HuH-7 (cell line): Measurements from ENCODE around the gene RAD18.
A peak's percentile ranks its signal among the peaks of the same experiment; 100 is the strongest.

ENCODE experiments used
- DNase-seq: peaks from one replicate; pipeline ENCODE4 v3.0.0; 2011; ENCODE audit warnings: low spot score

RAD18 gene, protein sequence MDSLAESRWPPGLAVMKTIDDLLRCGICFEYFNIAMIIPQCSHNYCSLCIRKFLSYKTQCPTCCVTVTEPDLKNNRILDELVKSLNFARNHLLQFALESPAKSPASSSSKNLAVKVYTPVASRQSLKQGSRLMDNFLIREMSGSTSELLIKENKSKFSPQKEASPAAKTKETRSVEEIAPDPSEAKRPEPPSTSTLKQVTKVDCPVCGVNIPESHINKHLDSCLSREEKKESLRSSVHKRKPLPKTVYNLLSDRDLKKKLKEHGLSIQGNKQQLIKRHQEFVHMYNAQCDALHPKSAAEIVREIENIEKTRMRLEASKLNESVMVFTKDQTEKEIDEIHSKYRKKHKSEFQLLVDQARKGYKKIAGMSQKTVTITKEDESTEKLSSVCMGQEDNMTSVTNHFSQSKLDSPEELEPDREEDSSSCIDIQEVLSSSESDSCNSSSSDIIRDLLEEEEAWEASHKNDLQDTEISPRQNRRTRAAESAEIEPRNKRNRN

GRCh38 chr3:8963137-8963853 lies at the start of gene RAD18:
Gene RAD18 (minus strand): TSS chr3:8963472. CDS start chr3:8963385, 87 bp downstream.
- peak; percentile 85 for DNase-seq

GRCh38 chr3:9012521-9012920 lies 49.2 kb upstream of the RAD18 start:
- no peak for DNase-seq

DNA sequence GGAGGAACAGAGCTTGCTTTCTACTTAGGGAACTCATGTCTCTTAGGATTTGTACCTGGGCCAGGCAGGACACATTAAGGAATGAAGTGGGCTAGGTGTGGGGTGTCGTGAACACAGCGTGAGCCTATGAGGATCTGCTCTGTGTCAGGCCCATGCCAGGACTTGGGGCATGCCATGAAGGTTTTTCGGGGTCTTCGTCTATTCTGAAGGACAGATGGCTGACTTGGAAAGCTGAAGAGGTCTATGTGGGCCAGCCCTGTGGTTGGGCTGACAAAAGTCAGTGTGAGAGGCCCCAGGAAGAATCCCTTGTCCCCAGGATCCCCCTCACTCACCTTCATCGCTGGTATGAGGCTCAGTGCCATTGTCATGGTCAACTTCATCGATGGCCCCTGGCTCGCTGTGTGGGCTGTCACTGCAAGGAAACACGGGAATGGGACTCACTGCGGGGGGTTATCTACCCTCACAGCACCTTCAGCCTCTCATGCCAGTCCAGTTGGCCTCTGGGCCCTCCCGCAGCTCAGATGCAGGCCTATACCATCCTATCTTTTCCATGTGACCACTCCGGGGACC lies 46.8 kb upstream of the RAD18 start:
- DNase-seq: no peak

DNA sequence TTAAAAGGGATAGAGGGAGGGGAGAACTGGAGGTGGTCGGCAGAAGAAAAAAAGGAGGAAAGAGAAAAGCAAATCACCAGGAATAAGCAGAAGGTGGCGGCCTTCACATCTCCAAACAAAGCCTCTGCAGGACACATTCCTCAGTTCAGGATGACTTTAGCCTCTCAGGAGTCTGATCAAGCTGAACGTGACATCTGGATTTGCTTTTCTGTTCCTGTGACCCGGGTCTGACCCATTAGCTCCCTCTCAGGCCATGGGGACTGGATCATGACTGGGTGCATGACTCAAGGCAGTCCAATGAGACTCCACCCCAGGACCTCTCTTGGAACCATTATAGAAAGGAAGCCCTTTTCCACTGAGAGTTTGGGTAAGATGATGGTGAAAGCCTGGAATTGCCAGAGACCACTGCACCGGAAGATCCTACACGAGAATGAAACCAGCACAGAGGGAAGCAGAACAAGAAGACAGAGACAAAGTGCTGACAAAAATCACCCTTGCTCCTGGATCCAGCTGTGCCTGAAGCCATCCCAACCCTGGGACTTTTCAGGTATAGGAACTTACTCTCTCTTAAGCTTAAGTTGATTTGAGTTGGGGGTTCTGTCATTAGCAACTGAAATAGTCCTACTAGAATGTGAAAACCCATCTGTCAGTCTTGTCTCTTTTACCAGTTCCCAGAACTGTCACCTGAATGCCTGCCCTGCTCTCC lies 45.4 kb upstream of the RAD18 start:
- no peak for DNase-seq

DNA sequence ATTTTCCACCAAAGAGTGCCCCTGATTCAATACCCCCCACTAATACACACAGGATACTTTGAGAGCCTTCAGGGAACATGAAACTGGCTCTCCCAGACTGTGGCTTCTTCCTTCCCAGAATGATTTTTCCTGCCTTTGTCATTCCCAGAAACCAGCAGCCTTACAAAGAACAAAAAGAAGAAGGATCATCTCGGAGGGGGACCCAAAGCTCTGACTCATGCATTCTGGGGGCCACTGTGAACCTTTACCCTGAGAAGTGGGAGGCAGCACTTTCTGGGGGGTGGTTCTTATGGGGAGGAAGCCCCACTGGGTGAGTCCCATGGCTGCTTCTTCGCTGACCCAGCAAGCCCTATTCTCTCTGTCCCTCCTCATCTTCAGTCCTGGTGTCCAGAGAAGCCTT lies 44.7 kb upstream of the RAD18 start:
- DNase-seq: no peak

DNA sequence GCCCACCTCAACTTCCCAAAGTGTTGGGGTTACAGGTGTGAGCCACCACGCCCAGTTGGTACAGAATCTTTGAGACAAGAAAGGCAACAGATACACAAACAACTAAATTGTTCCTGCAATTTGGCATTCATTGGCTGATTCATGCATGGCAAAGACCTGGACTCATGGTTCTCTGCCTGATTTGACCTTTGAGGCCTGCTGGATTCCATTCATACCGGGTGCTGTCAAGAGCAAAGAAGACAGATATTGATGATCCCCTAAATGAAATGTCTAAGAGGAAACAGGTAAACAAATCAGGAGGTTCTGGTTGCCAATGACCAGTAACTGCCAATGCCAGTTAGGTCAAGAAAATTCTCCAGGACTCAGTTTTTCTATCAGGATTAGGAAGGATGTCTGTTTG lies 43.9 kb upstream of the RAD18 start:
- no peak for DNase-seq

- no peak for DNase-seq
Observed at GRCh38 chr3:9000041-9000440, 36.8 kb upstream of the RAD18 start.

GRCh38 chr3:8997151-8997550 lies 33.9 kb upstream of the RAD18 start:
- no peak for DNase-seq

DNA sequence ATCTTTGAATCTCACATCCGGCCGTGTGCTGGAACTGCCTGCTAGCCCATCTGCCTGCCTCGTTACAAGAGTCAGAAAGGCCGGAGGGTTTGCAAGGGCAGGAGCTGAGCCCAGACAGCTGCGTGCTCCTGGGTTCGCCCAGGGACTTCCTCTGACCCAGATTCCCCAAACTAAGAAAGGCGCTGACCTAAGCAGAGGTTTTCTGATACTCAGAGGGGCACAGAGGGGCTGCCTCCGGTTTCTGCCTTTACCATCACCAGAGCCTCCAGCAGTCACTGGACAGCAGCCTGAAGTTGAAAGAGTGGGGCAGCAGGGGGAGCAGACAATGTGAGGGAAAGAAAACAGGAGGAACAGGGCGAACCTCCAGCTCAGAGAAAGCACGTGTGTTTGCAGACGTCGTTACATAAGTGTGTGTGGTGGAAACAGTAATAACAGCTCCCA lies 33.4 kb upstream of the RAD18 start:
- DNase-seq: no peak

DNA sequence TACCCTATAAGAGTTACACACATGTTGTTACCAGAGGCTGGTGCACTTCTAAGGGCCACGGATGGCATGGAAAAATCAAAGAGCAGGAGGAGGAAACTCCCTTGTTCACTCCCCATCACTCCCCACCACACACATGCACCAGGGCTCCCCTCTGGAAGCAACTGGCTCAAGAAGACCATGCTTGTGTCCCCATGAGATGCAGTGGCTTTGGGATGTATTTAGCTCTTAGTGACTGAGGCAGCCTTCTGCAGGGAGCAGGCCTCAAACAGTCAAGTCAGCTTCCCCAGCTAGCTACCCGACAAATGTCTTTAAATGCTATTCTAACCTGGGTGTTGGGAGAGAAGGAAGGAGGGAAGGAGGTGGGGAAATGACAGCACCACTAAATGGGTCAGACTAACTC lies 32.9 kb upstream of the RAD18 start:
- DNase-seq: no peak

DNA sequence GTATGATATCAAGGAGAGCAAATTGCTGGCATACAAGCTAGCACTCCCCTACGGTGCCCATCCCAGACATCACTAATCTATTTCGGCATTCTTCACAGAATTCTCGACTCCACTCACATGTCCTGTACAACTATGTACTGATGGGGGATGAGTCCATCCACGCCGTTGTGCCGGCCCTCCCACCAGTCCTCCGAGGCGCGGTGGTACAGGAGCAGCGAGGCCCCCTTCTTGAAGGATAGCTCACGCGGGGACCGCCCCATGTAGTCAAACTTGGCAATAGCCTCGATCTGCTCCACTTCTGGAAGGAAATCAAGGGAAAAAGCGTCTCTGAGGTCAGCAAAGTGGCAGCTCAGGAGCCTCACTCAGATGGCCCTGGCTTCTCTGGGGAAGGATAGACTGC lies 31.0 kb upstream of the RAD18 start:
- DNase-seq: no peak

GRCh38 chr3:8993331-8993730 lies 30.1 kb upstream of the RAD18 start:
- no peak for DNase-seq

DNA sequence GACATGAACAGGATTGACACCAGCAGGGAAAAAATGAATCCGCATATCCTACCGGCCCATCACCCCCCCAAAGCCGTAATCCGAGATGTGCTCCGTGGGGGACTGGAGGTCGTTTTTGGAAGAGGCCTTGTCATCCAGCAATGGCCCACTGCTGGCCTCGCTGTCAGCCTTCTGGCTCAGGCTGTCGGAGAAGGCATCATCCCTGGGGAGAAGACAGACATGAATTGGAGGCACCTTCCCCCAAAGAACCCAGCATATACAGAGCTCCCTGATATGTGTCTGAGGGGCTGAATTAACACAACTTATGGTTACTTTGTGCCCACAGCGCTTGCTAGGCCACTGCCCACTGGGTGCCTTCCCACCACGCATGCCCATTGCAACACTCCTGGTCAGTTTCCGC lies 29.6 kb upstream of the RAD18 start:
- DNase-seq: no peak

GRCh38 chr3:8992199-8992598 lies 28.9 kb upstream of the RAD18 start:
- DNase-seq: no peak

DNA sequence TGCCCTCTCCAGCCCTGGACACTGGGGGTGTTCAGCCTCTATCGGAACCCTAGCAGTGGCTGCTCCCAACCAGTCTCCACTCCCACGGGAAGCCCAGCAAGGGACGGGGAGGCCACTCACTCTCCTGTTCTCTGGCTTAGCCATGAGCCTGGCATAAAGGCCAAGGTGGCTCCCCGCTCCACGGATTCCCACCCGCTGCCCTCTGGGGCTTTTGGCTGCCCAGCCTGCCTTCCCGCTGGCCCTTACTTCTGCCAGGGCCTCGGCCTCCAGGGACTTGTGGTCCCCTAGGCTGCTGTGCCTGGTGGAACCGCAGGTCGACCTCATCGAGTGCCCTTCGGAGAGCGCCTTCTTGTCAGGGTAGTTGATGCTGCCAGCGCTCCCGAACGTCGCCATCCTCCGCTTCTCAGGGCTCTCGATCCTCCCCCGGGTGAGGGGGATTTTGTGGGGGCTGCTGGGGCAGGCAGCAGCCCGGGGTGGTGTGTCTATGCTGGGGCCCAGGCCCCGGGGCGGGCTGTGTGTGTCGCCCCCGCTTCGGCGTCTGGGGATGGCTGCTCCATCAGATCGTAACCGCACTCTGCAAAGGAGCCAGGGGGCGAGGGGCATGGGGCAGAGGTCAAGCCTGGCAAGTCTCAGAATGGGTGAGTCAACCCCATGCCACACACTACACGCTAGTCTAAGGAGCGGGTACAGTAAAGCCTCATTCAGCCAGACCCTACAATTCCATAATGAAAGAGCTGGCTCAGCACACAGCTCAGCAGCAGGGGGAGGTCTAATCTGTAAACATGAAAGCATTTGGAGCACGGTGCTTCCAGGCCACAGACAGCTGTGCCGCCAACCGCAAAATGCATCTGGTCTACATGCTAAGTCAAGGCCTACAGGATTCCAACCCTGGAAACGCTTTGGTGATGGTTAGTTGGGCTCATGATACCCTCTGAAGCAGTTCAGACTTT lies 27.3 kb upstream of the RAD18 start:
- no peak for DNase-seq

- DNase-seq: no peak
Observed at GRCh38 chr3:8988791-8989558, 25.7 kb upstream of the RAD18 start.

DNA sequence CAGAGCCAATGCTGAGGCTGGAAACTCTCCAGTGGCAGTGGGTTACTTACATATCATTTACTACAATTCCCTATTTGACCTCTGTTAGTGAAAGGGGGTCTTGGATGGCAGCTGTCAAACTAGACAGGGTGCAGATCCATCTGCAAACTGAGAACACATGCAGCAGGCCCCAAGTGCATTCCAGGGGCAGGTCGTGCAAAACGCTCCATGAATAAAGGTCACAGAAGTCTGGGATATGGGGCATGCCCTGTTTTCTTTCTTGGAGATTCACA lies 25.0 kb upstream of the RAD18 start:
- no peak for DNase-seq

- DNase-seq: peak; percentile 97
Observed at GRCh38 chr3:8987645-8988383, 24.5 kb upstream of the RAD18 start.

- DNase-seq: no peak
Observed at GRCh38 chr3:8987226-8987625, 24.0 kb upstream of the RAD18 start.

DNA sequence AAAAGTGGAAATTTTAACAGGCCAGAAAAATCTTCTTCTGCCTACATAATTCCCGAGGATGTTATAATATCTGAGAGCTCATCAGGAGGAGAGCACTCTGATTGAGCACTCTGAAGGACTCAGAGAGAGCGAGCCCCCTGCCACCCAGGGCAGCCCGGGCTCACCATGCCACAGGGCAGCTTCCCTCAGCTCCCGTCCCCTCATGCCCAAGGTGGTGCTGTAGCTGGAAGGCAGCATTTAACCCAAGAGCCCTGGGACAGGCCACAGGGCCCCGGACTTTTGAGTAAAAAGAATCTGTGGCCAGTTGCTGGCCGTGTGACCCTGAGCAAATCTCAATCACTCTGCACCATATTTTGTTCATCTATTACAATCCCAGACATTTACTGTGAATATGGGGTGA lies 23.5 kb upstream of the RAD18 start:
- DNase-seq: no peak
